ENCODE results near the gene TLX3.

Gene TLX3

GRCh38 chr5:171306166-171306565, 2.9 kb upstream of the TLX3 start:
- no peak for DNase-seq (ENCODE audit: low read depth, low spot score)

- no peak for DNase-seq (ENCODE audit: low read depth, low spot score)
These were observed 2.1 kb upstream of the TLX3 start for GRCh38 chr5:171306781-171307591.

- no peak for DNase-seq (ENCODE audit: low read depth, low spot score)
These were observed 1.1 kb upstream of the TLX3 start for GRCh38 chr5:171307789-171308452.

GRCh38 chr5:171309276-171310211, 496 bp downstream of the TLX3 start:
- no peak for DNase-seq (ENCODE audit: low read depth, low spot score)

DNA sequence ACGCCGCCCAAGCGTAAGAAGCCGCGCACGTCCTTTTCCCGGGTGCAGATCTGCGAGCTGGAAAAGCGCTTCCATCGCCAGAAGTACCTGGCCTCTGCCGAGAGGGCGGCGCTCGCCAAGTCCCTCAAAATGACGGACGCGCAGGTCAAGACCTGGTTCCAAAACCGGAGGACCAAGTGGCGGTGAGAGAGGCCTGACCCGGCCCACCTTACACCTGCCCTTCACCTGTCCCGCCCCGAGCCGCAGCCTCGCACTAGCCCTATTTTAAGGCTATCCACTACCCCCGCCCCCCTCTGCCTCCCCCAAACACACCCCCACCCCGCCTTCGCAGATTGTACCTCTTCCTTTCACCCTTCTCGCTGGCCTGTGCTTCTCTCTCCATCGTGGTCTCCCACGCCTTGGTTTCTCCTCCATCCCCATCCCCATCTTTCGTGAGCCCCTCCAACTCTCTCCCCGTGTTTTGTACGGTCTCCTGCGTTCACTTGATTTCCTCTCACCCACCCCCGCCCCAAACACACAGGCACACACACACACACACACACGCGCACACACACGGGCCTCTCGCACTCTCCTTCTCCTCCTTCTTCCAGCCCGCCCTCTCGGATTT, 1.3 kb downstream of the TLX3 start:
- DNase-seq (ENCODE audit: low read depth, low spot score) = no peak

DNA sequence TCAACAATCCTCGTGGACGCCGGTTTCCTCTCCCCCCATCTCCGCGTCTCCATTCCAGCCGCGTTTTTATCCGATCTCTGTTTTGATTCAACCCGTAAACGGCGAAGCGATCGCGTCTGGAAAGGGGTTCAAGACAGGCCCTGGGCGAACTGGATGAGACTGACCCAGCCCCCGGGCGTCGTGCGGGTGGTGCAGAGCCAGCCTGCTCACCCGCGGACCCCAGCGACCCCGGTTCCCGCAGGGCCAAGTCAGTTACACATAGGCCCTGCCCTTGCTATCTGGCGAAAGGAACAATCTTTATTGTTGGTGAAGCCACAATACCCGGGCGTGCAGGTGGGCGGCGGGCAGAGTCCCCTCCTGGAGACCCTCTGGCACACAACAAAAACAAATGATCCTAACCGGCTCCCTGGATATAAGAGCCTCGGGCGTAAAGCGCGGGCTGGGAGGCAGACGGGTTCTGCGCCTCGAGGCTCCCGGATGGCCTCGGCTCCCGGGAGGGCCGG, 1.8 kb downstream of the TLX3 start:
- DNase-seq (ENCODE audit: low read depth, low spot score) = no peak

GRCh38 chr5:171311322-171312077, 2.5 kb downstream of the TLX3 start:
- DNase-seq (ENCODE audit: low read depth, low spot score) = no peak

DNA sequence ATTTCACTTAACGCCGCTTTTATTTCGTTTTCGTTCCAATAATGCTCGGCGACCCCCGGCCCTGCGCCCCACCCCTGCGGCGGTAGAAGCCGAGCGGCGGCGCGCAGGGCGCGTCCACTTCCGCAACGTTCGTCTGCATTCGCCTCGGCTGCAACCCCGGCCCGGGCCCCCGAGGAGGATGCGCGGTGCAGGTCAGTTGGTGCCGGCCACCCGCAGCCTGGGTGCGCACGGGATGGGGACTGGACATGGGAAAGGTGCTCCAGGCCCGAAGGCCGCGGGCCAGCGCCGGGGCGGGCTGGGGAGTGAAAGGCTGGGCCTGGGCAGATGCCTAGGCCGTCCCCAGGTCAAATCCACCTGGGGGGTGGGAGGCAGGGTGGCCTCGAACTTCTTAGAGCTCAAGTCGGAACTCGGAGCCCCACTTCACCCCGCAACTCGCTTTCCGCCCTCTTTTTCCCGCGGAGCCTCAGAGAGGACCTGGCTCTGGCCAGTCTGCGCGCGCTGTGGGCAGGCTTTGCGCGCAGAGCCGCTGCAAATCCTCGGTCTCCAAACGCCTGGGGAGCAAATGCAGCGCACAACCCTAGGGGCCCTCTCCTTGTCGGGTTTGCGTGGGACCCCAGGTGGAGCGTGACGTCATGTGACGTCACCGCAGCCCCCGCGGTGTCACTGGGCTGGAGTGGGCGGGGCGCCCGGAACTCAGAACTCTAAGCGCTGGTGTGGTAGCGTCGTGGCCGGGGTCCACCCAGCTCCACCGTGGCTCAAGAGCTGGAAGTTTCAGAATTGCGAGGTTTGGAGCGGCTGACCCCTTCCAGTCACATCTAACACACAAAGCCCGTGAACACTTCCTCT, 3.3 kb downstream of the TLX3 start:
- DNase-seq (ENCODE audit: low read depth, low spot score) = no peak

DNA sequence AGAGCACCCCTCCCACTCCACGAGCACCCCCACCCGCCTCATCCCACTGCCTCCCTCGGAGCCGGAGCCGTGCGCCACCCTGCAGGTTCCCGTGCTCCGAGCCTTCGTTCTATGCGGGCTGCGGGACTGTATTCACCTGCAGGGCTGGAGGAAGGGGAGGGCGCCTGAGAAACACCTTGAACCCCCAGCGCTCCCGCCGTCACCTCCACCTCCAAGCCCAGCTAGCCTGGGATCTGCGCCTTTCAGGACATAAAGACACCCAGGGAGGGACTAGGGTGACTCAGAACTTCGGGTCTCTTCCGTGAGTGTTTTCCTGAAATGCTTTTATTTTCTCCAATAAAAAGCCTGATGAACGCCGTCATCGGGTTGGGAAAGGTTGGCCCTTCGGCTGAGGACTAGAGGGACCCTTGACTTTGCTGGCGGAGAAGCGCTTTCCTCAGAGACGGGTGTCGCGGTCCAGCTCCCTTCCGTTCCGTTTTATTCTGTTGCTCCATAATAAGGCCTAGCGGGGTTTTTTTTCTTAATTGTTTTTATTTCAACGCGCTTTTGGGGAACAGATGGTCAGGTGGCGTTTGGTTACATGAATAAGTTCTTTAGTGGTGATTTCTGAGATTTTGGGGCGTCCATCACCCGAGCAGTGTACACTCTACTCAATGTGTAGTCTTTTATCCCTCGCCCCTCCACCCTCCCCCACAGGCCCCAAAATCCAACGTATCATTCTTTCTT, 4.6 kb downstream of the TLX3 start:
- no peak for DNase-seq (ENCODE audit: low read depth, low spot score)

DNA sequence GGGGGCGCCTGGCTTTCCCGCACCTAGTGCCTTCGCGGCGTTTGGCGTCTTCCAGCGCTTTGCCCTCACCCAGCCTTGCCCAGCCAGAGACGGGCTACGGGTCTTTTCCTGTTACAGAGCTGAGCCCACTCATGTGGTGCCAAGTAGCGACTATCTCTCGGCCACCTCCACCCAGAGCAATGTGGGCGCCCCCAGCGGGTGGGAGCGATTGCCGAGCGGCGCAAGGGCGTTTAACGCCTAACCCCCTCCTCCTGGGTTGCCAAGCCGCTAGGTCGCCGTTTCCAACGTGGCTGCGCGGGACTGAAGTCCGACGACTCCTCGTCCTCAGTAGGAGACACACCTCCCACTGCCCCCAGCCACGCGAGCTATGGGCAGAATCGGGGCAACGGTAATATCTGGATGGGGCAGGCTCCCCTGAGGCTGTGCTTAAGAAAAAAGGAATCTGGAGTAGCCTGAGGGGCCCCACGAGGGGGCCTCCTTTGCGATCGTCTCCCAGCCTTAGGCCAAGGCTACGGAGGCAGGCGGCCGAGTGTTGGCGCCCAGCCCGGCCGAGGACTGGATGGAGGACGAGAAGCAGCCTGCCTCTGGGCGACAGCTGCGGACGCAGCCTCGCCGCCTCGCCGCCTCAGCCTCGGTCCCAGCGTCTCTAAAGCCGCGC, 5.8 kb downstream of the TLX3 start:
- DNase-seq (ENCODE audit: low read depth, low spot score) = no peak

- DNase-seq (ENCODE audit: low read depth, low spot score) = no peak
These were observed 6.4 kb downstream of the TLX3 start for GRCh38 chr5:171315386-171315891.

GRCh38 chr5:171315925-171316257, 6.8 kb downstream of the TLX3 start:
- DNase-seq (ENCODE audit: low read depth, low spot score) = no peak

GRCh38 chr5:171316258-171317121, 7.4 kb downstream of the TLX3 start:
- no peak for DNase-seq (ENCODE audit: low read depth, low spot score)

GRCh38 chr5:171317230-171317629, 8.2 kb downstream of the TLX3 start:
- DNase-seq (ENCODE audit: low read depth, low spot score) = no peak

- DNase-seq (ENCODE audit: low read depth, low spot score) = no peak
These were observed 9.0 kb downstream of the TLX3 start for GRCh38 chr5:171318026-171318425.

DNA sequence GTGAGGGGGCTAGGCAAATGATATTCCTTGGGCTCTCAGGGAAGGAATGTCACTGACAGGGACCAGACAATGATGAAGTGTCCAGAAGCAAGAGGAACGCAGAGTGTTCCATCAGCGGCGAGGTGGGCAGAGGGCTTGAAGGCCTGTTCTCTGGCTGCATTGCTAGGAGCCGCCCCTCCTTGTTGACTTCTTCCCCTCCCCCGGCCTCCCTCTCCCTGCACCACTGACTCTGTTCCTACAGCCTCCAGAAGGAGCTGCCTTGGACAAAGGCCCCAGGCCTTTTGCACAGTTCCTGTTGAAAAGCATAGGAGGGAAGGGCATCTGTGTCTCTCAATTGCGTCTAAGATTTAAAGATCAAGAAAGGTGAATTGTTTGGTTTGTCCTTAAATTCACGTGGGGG, 12.4 kb downstream of the TLX3 start:
- DNase-seq (ENCODE audit: low read depth, low spot score) = no peak

DNA sequence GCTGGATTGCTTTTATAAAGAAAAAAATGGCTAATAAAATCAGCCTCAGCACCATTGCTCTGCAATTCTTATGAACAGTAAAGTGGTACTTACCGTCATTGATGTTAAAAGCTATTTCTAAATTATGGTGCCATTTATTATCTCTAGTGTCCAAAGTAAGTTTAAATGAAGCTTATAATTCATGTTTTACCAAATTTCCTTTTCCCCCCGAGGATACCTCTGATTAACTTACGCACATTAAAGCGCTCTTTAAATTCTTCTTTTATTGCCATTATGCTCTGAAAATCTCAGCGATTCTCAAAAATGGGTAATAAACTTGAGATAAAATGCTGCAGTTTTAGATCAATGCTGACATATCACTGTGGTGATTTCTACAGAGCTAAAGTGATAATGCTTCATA, 13.5 kb downstream of the TLX3 start:
- no peak for DNase-seq (ENCODE audit: low read depth, low spot score)

GRCh38 chr5:171323007-171323406, 14.0 kb downstream of the TLX3 start:
- no peak for DNase-seq (ENCODE audit: low read depth, low spot score)
